Measurements from ENCODE around the gene SENP6. TPM values are rescaled to one million over a fixed set of nuclear protein-coding genes. Genes with fewer than 3 reads are reported as not detected.

Gene SENP6
- total and polyA plus RNA-seq, 9 of the 15 experiments (the other 6 are each of a cell fraction or from before 2014, with no cell fraction given): 11.1 to 79.4 (median 46.8) TPM

GRCh38 chr6:75758061-75758460 is 156.4 kb downstream of the SENP6 start:
- Histone ChIP-seq H3K9ac (ENCODE audit: insufficient read depth in 1 of 2, low read depth in 2 of 2, low read length in 2 of 2) (no peak overlapping the region), H3K27me3 (ENCODE audit: control insufficient read depth in 2 of 2, insufficient read depth in 2 of 2, low read length in 2 of 2) (no peaks in the 10 kb centered on the region), H3K27ac (ENCODE audit: extremely low read depth, low read depth, low read length) (no peak overlapping the region), H3K9me3 (replicated peaks; ENCODE audit: control insufficient read depth, insufficient read depth, low read depth, low read length) (no peaks in the 10 kb centered on the region), H2AFZ (ENCODE audit: low read depth, low read length) (no peak overlapping the region), H3K36me3 (ENCODE audit: control insufficient read depth, insufficient read depth, low read length) (no peaks in the 10 kb centered on the region), H3K9me1 (ENCODE audit: control insufficient read depth, insufficient read depth, low read length) (no peaks in the 10 kb centered on the region), H4K20me1 (replicated peaks; ENCODE audit: control insufficient read depth, insufficient read depth, low read length) (no peaks in the 10 kb centered on the region), H3K4me1 (replicated peaks in 1 of 2; ENCODE audit: control insufficient read depth in 2 of 2, insufficient read depth in 2 of 2, low read length in 2 of 2) (no peaks in the 10 kb centered on the region; a peak in 1 of 5 replicates), H3K79me2 (ENCODE audit: control insufficient read depth, insufficient read depth, low read length) (no peaks in the 10 kb centered on the region), H3K4me3 (no peak overlapping the region), H3K4me2 (ENCODE audit: insufficient read depth, low read length) (no peak overlapping the region)
- BruUV-seq (replicated peaks): no TSS peak
- in situ Hi-C loops (cut with MboI) (no loop called here), intact Hi-C loops (cut with micrococcal nuclease) (no loop called here)
- CTCF ChIA-PET (ENCODE audit: low intra/inter-chr PET ratio): no interaction called here
- FAIRE-seq (no peak), DNase-seq (ENCODE audit: extremely low read depth in 1 of 4, low spot score in 3 of 4) (no peak), ATAC-seq (no peak)
- TF ChIP-seq TAL1 (IDR thresholded peaks at IDR 0.05) (no peak), ZBED1 (IDR thresholded peaks at IDR 0.05) (no peak), PBX2 (CRISPR knock-in tag; IDR thresholded peaks at IDR 0.05; ENCODE audit: low read depth) (no peak), PBX2 (tag; conservative IDR thresholded peaks at IDR 0.05; ENCODE audit: low read depth) (0 out of 2 replicates have a peak, but pooled peaks have one; percentile 8), HMBOX1 (IDR thresholded peaks at IDR 0.05) (peak; percentile 57), MTF1 (CRISPR knock-in tag; IDR thresholded peaks at IDR 0.05; ENCODE audit: borderline replicate concordance) (no peak)
- TF ChIP-seq, protein P1, sequence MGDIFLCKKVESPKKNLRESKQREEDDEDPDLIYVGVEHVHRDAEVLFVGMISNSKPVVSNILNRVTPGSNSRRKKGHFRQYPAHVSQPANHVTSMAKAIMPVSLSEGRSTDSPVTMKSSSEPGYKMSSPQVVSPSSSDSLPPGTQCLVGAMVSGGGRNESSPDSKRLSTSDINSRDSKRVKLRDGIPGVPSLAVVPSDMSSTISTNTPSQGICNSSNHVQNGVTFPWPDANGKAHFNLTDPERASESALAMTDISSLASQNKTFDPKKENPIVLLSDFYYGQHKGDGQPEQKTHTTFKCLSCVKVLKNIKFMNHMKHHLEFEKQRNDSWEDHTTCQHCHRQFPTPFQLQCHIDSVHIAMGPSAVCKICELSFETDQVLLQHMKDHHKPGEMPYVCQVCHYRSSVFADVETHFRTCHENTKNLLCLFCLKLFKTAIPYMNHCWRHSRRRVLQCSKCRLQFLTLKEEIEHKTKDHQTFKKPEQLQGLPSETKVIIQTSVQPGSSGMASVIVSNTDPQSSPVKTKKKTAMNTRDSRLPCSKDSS (IDR thresholded peaks at IDR 0.05; ENCODE audit: low read depth, partially characterized antibody): no peak
- POLR2A ChIA-PET: interaction anchor here (0.7 to 1.3 kb wide), 2 partner anchors 20 to 36 kb away, joined by 3 read pairs; no protein-coding TSS in a partner anchor
- 16% methylated on average over 5 of the region's 5 CpGs for WGBS (ENCODE audit: insufficient coverage, low coverage, missing lambda C conversion rate)

All from K562 (cell line).